ENCODE measurements around the gene FUZ.

GRCh38 chr19:49801401-49801888 lies 11.6 kb downstream of the FUZ start:
- no peak for TF ChIP-seq CTCF (conservative IDR thresholded peaks at IDR 0.05; ENCODE audit: low read length)
- TF ChIP-seq EZH2phosphoT487 (IDR thresholded peaks at IDR 0.05; ENCODE audit: borderline replicate concordance), result no peak

Measured in Loucy (cell line).